ENCODE measurements around the gene GGCT.

DNA sequence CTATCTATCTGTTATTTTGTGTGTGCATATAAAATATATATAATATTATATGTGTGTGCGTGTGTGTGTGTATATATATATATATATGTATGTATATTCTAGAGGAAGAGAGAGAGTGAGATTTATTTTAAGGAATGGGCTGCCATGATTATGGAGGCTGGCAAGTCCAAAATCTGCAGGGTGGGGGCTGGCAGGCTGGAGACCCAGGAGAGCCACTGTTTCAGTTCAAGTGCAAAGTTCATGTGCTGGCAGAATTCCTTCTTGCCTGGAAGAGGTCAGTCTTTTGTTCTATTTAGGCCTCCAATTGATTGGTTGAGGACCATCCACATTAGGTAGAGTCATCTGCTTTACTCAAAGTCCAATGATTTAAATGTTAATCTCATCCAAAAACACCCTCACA is 47.7 kb upstream of the GGCT start:
- TF ChIP-seq RBAK (tag by site-specific recombination; IDR thresholded peaks at IDR 0.05): no peak
- no peak for TF ChIP-seq SALL2 (tag by site-specific recombination; IDR thresholded peaks at IDR 0.05; ENCODE audit: borderline replicate concordance)
- TF ChIP-seq MYNN (tag by site-specific recombination; IDR thresholded peaks at IDR 0.05; ENCODE audit: borderline replicate concordance): no peak
- TF ChIP-seq, protein P1, sequence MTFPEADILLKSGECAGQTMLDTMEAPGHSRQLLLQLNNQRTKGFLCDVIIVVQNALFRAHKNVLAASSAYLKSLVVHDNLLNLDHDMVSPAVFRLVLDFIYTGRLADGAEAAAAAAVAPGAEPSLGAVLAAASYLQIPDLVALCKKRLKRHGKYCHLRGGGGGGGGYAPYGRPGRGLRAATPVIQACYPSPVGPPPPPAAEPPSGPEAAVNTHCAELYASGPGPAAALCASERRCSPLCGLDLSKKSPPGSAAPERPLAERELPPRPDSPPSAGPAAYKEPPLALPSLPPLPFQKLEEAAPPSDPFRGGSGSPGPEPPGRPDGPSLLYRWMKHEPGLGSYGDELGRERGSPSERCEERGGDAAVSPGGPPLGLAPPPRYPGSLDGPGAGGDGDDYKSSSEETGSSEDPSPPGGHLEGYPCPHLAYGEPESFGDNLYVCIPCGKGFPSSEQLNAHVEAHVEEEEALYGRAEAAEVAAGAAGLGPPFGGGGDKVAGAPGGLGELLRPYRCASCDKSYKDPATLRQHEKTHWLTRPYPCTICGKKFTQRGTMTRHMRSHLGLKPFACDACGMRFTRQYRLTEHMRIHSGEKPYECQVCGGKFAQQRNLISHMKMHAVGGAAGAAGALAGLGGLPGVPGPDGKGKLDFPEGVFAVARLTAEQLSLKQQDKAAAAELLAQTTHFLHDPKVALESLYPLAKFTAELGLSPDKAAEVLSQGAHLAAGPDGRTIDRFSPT (tag by site-specific recombination; IDR thresholded peaks at IDR 0.05): no peak
- no peak for TF ChIP-seq SP2 (tag by site-specific recombination; IDR thresholded peaks at IDR 0.05)
- TF ChIP-seq, protein P2, sequence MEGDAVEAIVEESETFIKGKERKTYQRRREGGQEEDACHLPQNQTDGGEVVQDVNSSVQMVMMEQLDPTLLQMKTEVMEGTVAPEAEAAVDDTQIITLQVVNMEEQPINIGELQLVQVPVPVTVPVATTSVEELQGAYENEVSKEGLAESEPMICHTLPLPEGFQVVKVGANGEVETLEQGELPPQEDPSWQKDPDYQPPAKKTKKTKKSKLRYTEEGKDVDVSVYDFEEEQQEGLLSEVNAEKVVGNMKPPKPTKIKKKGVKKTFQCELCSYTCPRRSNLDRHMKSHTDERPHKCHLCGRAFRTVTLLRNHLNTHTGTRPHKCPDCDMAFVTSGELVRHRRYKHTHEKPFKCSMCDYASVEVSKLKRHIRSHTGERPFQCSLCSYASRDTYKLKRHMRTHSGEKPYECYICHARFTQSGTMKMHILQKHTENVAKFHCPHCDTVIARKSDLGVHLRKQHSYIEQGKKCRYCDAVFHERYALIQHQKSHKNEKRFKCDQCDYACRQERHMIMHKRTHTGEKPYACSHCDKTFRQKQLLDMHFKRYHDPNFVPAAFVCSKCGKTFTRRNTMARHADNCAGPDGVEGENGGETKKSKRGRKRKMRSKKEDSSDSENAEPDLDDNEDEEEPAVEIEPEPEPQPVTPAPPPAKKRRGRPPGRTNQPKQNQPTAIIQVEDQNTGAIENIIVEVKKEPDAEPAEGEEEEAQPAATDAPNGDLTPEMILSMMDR (tag by site-specific recombination; IDR thresholded peaks at IDR 0.05): no peak
- TF ChIP-seq ZNF704 (tag by site-specific recombination; IDR thresholded peaks at IDR 0.05): no peak
- no peak for TF ChIP-seq YY1 (tag by site-specific recombination; IDR thresholded peaks at IDR 0.05)
- TF ChIP-seq HOXA7 (CRISPR knock-in tag; IDR thresholded peaks at IDR 0.05; ENCODE audit: borderline replicate concordance): no peak
- no peak for TF ChIP-seq ZNF518A (tag by site-specific recombination; conservative IDR thresholded peaks at IDR 0.05; ENCODE audit: low read depth)
- TF ChIP-seq REST (tag by site-specific recombination; IDR thresholded peaks at IDR 0.05): no peak
- no peak for TF ChIP-seq ZNF677 (tag by site-specific recombination; IDR thresholded peaks at IDR 0.05)
- TF ChIP-seq, protein P3, sequence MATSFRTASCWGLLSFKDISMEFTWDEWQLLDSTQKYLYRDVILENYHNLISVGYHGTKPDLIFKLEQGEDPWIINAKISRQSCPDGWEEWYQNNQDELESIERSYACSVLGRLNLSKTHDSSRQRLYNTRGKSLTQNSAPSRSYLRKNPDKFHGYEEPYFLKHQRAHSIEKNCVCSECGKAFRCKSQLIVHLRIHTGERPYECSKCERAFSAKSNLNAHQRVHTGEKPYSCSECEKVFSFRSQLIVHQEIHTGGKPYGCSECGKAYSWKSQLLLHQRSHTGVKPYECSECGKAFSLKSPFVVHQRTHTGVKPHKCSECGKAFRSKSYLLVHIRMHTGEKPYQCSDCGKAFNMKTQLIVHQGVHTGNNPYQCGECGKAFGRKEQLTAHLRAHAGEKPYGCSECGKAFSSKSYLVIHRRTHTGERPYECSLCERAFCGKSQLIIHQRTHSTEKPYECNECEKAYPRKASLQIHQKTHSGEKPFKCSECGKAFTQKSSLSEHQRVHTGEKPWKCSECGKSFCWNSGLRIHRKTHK (tag by site-specific recombination; IDR thresholded peaks at IDR 0.05): no peak
